Measurements from ENCODE around the gene MXRA7.
"Not testable (repeated sequence)": the region's sequence is repeated elsewhere in the genome, so short reads cannot be mapped to it uniquely, and the experiment has no call there.

MXRA7 gene

DNA sequence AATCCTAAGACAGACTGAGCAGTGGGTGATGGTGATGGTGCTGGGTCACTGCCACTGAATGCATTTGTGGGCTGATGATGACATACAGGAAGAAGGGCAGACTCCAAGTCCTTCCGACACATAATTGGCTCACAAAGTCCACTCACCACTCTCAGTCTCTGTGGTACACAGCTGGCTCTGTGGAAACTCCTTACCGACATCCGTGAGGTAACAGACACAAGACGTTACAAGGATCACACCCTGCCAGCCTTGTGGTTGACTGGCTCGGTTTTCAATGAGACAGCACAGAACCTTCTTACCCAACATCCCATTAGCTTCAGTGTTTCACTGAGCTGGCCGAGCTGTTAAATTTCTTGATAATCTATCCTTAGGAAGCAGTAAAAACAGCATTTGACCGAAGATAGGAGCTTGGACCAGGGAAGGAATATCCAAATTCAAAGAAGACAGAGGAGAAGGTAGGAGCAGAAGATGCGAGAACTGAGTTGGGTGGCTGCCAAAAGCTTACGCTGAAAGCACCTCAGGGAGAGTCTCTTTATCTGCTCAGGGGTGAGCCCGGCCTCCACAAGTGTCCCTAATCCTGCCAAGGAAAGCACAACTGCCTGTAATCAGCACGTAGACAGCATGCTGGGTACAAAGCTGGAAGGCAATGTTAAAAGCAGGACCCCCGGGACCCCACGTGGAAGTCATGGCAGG lies 5.5 kb upstream of the MXRA7 start:
- DNase-seq (ENCODE audit: low read depth in 2 of 3, low spot score in 1 of 3) = peak in 1 of 3 donors; percentile 47

DNA sequence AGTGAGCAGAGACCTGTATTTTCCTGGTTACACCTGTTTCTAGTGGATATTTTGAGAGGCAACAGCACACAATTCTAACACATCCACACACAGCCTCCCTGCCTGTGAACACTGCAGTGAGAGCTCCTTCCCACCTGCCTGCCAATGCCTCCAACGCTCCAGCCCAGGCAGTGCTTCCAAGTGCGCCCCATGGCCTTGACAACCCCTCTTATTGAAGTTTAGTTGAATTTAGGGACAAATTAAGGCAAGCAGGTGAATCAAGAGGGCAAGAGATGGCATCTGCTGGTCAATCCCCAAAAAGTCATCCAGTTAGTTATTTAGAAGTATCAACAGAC lies 4.7 kb upstream of the MXRA7 start:
- DNase-seq (ENCODE audit: low read depth in 2 of 3, low spot score in 1 of 3) = no peak

DNA sequence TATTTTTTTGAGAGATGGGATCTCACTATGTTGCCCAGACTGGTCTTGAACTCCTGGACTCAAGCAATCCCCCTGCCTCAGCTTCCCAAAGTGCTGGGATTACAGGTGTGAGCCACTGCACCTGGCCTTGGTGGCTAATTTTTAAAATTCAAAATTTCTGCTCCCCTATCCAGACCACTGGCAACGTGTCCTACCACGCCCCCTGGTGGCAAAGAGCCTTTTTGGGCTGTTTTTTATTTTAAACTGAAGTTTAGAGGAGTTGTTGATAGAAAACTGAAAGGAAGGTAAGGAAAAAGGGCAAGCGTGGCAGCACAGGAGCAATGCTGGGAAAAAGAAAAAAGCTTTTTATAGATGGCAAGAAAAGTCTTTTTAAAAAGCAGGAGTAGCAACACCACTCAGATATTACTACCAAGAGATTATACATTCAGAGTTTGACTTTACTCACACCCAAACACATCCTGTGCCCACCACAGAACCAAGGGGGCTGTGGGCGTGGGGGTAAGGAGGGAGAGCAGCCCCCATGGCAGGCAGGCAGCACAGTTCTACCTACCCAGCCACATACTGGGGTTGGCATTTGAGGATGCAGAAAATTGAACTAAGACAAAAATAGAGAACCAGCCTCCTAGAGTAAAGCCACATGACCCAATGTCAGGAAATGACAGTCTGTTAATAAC lies 4.2 kb upstream of the MXRA7 start:
- DNase-seq (ENCODE audit: low read depth in 2 of 3, low spot score in 1 of 3) = peak; percentile 53 to 86 (median 69)

DNA sequence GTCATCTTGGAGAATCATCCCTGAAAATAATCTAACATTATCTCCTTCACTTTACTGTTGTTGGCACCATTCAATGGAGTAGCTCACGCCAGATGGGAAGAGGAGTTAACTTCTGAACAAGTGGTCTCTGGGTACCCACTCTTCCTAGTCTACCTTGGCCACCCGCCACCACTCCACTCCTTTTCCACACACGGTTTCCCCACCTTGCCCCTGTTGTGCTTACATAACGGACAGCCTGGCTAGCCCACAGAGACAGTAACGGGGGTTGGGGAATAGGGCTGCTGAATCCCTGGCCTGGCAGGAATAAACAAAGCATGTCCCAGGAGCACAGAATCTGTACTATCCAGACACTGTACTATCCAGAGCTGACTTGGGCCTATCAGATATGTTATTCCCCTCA lies 3.6 kb upstream of the MXRA7 start:
- no peak for DNase-seq (ENCODE audit: low read depth in 2 of 3, low spot score in 1 of 3)

DNA sequence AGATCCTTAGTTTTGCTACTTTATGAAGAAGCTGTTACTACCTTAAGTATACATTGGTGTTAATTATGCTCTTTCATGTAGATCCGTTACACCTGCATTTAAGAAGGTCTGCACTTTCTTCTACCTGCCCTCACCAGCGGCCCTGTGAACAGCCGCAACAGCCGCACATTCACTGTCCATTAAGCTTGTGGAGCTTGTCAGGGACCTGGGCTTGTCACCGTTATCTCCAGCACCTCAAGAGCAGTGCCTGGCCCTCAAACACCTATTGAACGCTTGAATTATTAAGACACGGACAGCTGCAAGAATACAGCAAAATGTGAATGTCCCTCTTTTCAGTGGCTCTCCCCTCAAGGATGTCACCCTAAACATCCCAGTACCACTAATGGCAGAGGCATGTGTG lies 3.0 kb upstream of the MXRA7 start:
- DNase-seq (ENCODE audit: low read depth in 2 of 3, low spot score in 1 of 3) = no peak

GRCh38 chr17:76712321-76712720 lies 1.6 kb upstream of the MXRA7 start:
- not testable (repeated sequence) for DNase-seq (ENCODE audit: low read depth in 2 of 3, low spot score in 1 of 3)

GRCh38 chr17:76709951-76710862 lies 558 bp downstream of the MXRA7 start:
- DNase-seq (ENCODE audit: low read depth in 2 of 3, low spot score in 1 of 3) = not testable (repeated sequence)

DNA sequence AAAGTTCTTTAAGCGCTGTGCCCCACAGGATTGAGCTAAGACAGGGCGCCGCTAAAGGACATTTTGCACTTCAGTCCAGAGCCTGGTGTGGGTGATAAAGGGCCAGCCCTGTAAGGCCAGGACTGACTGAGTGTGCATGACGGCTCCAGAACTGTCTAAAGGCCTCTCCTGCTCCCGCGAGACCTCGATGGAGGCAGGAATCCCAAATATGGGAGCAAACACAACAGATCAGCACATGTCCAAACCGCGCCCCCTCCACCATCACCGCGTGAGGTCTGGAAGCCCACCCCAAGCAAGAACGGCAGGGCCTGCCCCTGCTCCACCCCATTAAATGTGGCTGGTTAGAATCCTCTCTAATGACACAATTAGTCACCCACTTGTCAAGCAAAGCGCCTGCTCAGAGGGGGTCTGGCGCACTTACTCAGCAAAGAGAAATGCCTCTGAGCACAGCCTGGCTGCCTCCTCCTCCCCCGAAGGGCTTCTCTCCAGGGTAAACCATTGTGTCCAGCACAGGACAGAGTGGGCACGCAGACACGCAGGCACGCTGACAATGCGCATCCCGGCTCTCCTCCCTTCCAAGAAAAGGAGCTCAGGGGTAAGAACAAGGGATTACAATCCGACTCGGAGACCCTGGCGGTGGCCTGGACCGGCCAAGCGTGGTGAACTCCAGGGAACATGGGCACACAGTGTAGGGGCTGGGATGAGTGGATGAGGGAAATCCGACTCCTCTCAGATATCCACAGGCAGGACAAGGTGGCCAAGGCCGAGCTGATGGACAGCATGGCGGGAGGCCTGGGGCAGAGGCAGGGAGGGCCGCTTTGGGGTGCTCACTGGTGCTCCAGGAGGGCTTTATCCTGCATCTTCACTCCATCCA lies 1.5 kb downstream of the MXRA7 start:
- no peak for DNase-seq (ENCODE audit: low read depth in 2 of 3, low spot score in 1 of 3)

DNA sequence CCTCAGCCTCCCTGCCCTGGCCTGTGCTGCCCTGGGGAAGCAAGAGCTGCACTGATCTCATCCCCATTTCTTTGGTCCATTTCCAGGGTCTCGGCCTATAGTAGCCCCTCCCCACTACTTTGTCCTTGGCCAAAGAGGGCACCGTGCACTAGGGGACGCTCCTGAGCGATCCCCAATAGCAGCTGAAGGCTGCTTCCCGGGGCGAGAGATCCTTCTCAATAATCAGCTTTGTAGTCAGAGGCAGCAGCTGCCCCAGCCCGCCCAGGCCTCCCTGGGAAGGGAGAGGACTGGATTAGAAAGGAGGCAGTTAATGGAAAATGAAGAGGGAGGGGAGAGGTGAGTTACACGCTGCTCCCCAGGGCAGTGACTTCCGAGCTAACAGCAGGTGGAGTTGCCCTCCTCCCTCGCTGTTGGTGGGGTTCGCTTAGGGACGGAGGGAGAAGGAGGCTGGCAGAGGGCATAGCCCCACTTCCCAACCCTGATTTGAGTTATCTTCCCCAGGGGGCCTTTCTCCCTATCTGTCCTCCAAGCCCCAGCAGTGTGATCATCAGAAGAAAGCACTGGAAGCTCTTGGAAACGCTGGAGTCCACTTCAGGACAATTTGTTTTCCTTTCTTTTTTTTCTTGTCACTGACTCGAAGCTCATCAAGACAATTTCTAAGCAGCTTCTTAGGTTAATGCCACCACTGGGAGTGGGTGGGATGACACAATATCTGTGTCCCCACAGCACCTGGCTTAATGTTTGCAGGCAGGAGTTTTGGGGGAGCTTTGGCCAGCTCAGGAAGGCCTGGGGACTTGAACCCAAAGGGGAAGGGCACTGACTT lies 2.6 kb downstream of the MXRA7 start:
- DNase-seq (ENCODE audit: low read depth in 2 of 3, low spot score in 1 of 3) = no peak

GRCh38 chr17:76706817-76707216 lies 3.9 kb downstream of the MXRA7 start:
- DNase-seq (ENCODE audit: low read depth in 2 of 3, low spot score in 1 of 3) = no peak

- DNase-seq (ENCODE audit: low read depth in 2 of 3, low spot score in 1 of 3) = no peak
These were observed 6.0 kb downstream of the MXRA7 start for GRCh38 chr17:76704805-76705204.

- no peak for DNase-seq (ENCODE audit: low read depth in 2 of 3, low spot score in 1 of 3)
These were observed 7.7 kb downstream of the MXRA7 start for GRCh38 chr17:76702941-76703637.

DNA sequence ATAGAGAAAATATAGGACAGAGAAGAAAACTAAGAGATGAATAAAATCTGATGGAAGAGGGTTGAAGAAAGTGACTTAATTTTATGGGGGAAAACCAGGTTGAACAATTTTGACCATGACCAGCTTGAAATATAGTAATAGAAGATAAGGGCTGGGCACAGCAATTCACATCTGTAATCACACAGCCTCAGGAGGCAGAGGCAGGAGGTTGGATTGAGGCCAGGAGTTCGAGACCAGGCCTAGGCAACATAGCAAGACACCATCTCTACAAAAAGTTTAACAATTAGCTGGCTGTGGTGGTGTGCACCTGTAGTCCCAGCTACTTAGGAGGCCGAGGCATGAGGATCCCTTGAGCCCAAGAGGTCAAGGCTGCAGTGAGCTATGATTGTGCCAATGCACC lies 8.7 kb downstream of the MXRA7 start:
- no peak for DNase-seq (ENCODE audit: low read depth in 2 of 3, low spot score in 1 of 3)

DNA sequence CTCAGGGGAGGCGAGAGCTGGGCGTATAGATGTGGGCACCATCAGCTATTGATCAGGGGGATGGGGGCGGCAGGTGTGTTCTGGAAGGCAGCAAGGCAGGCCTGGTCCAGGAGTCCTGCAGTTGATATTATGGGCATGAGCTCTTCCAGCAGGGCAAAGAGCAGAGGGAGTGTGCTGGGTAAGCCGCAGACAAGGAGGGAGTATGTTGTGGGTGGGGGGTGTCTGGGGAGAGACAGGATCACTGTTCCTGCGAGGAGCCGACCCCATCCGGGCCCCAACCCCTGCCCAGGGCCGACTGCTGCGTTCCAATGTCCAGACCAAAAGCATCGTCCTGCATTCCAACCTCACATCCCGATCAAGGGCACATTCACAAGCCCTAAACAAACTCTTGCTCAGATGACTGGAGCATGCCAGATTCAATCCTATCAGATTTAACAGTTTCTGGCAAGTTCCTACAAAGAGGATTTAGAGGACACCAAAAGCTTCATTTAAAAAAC lies 9.2 kb downstream of the MXRA7 start:
- DNase-seq (ENCODE audit: low read depth in 2 of 3, low spot score in 1 of 3) = no peak

GRCh38 chr17:76700617-76701470 lies 9.9 kb downstream of the MXRA7 start:
- no peak for DNase-seq (ENCODE audit: low read depth in 2 of 3, low spot score in 1 of 3)

- no peak for DNase-seq (ENCODE audit: low read depth in 2 of 3, low spot score in 1 of 3)
These were observed 10.5 kb downstream of the MXRA7 start for GRCh38 chr17:76700270-76700616.

DNA sequence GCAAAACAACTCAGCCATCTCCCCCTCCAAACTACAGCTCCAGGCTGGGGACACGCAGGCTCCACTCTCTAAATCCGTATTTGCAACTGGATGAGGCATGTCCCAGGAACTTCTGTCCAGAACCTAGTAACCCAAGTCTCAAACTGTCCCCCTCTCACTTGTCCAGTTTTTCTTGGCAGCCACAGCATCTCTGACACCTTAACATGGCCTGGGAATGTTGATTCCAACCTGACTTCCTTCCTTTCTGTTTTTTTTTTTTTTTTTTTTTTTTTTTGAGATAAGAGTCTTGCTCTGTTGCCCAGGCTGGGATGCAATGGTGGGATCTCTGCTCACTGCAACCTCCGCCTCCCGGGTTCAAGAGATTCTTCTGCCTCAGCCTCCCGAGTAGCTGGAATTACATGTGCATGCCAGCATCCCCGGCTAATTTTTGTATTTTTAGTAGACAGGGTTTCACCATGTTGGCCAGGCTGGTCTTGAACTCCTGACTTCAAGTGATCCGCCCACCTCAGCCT lies 12.2 kb downstream of the MXRA7 start:
- DNase-seq (ENCODE audit: low read depth in 2 of 3, low spot score in 1 of 3) = not testable (repeated sequence)

GRCh38 chr17:76697702-76698465 lies 12.9 kb downstream of the MXRA7 start:
- no peak for DNase-seq (ENCODE audit: low read depth in 2 of 3, low spot score in 1 of 3)

All from stimulated activated CD4-positive, alpha-beta T cell treated with anti-CD3 and anti-CD28 coated beads, Interleukin-12 subunit alpha, Interleukin-12 subunit beta, amount 100 ng/mL, for 48 hours (primary cell).